ENCODE measurements around the gene ZNF471. TPM values are rescaled to one million over a fixed set of nuclear protein-coding genes. Genes with fewer than 3 reads are reported as not detected.

The ZNF471 gene
- total RNA-seq, 3 donors from 2014 or later, result 2.8 to 14.7 (median 4.2) TPM

DNA sequence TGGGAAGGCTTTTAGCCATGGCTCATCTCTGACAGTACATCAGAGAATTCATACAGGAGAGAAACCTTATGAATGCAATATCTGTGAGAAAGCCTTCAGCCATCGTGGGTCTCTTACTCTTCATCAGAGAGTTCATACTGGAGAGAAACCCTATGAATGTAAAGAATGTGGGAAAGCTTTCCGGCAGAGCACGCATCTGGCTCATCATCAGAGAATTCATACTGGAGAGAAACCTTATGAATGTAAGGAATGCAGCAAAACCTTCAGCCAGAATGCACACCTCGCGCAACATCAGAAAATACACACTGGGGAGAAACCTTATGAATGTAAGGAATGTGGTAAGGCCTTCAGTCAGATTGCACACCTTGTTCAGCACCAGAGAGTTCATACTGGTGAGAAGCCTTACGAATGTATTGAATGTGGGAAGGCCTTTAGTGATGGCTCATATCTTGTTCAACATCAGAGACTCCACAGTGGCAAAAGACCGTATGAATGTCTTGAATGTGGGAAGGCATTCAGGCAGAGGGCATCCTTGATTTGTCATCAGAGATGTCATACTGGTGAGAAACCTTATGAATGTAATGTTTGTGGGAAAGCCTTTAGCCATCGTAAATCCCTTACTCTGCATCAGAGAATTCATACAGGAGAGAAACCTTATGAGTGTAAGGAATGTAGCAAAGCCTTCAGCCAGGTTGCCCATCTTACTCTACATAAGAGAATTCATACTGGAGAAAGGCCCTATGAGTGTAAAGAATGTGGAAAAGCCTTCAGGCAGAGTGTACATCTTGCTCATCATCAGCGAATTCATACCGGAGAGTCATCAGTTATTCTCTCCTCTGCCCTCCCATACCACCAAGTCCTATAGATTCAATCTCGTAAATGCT is 70.3 kb downstream of the ZNF471 start:
- intact Hi-C loops (cut with DNase I, micrococcal nuclease), result no loop called here
- peaks cover 100% of the 10 kb centered on the region for H3K9me3 ChIP-seq
- H3K4me3 ChIP-seq, result no peak overlapping the region
- H3K4me1 ChIP-seq (ENCODE audit: low read depth), result no peaks in the 10 kb centered on the region
- no peaks in the 10 kb centered on the region for H3K36me3 ChIP-seq (ENCODE audit: low read depth)
- DNase-seq (no peak), ATAC-seq (no peak)
- no peak for TF ChIP-seq CTCF (IDR thresholded peaks at IDR 0.05)

Other genes with a start within 250 kb of the ZNF471 start
- gene EDDM13, start 235.1 kb upstream of the ZNF471 start, total RNA-seq, result not detected
- 10 to 100 TPM; 10.5 to 24.0 (median 14.3) TPM for gene ZSCAN5A, start 193.0 kb upstream of the ZNF471 start, total RNA-seq
- gene ZNF582, start 114.3 kb upstream of the ZNF471 start, total RNA-seq, result 1 to 10 TPM; 1.4 to 6.6 (median 1.6) TPM
- gene ZNF583, start 103.5 kb upstream of the ZNF471 start, total RNA-seq, result 10 to 100 TPM in 1 of 3 donors, 1 to 10 TPM in 2; 1.4 to 11.2 (median 2.1) TPM
- gene ZNF667, start 30.5 kb upstream of the ZNF471 start, total RNA-seq, result 10 to 100 TPM in 1 of 3 donors, under 1 TPM in 2; 0.41 to 10.5 (median 0.61) TPM
- 1 to 10 TPM; 1.6 to 9.6 (median 3.6) TPM for gene ZFP28, start 31.1 kb downstream of the ZNF471 start, total RNA-seq
- 1 to 10 TPM; 1.6 to 6.7 (median 2.2) TPM for gene ZNF470, start 59.6 kb downstream of the ZNF471 start, total RNA-seq
- 10 to 100 TPM in 1 of 3 donors, 1 to 10 TPM in 2; 2.8 to 12.2 (median 3.2) TPM for gene ZNF71, start 87.4 kb downstream of the ZNF471 start, total RNA-seq
- under 1 TPM in 2 of 3 donors, not detected in 1; 0.38 to 0.47 TPM for gene SMIM17, start 135.3 kb downstream of the ZNF471 start, total RNA-seq
- gene ZNF835, start 163.9 kb downstream of the ZNF471 start, total RNA-seq, result 1 to 10 TPM in 1 of 3 donors, under 1 TPM in 2; 0.72 to 9.1 (median 0.77) TPM